Pancreas (tissue), 10 donors: ENCODE results near the gene MSI2. TPM values are rescaled to one million over a fixed set of nuclear protein-coding genes. Genes with fewer than 3 reads are reported as not detected.

Experiments
- ATAC-seq, 4 donors: fragments of 200-7000 bp; cut with Tn5 transposase; one replicate each; pipeline versions ENCODE4 v1.8.0 to v1.9.1; 2020; ENCODE audit warnings: mild to moderate bottlenecking in 4 of 4, moderate library complexity in 4 of 4
- DNase-seq, 6 donors: peaks; one replicate each; pipeline ENCODE4 v3.0.0-alpha.2; 2020
- FAIRE-seq: peaks from 2 replicates; lab custom pipeline; 2012; peaks lifted over from hg19 to GRCh38; lab: Jason Lieb, UNC
- H3K27ac ChIP-seq, 4 donors: fragments of 200-600 bp; sonication (generic); 1 replicate in 3 of 4; 2 replicates in 1 of 4; pipeline versions ENCODE4 v1.5.0 to v1.8.0; 2020
- H3K27me3 ChIP-seq, 4 donors: fragments of 200-600 bp; one replicate each; pipeline ENCODE4 v1.8.0; 2021
- H3K36me3 ChIP-seq, 3 donors: fragments of 200-600 bp; sonication (generic) in 1 of 3; one replicate each; pipeline versions ENCODE4 v1.5.0 to v1.8.0; 2020 to 2021
- H3K4me1 ChIP-seq, 3 donors: fragments of 200-600 bp; one replicate each; pipeline ENCODE4 v1.8.0; 2021
- H3K4me3 ChIP-seq, 4 donors: fragments of 200-600 bp; sonication (generic) in 2 of 4; one replicate each; pipeline versions ENCODE4 v1.5.0 to v1.8.0; 2020 to 2021
- H3K9me3 ChIP-seq, 4 donors: fragments of 200-600 bp; one replicate each; pipeline ENCODE4 v1.8.0; 2021
- CTCF ChIP-seq, 4 donors: fragments of 200-600 bp; sonication (generic) in 3 of 4; IDR thresholded peaks; one replicate each; pipeline versions ENCODE4 v1.5.0 to v1.8.0; 2021; ENCODE audit warnings: antibody characterized with exemption in 4 of 4
- WGBS, 2 donors: extraction: QIAGEN DNeasy Blood & Tissue Kit; methylation state at CpG; one replicate each; pipeline ENCODE4 v1.1.7; 2013; 5-methylcytosine and 5-hydroxymethylcytosine counted together
- intact Hi-C, 3 donors: fragments of 100-400 bp; cut with DNase I; formaldehyde crosslinking; loops; one replicate each; pipeline versions ENCODE4 v1.11.1 to v1.14.2; 2022
- polyA plus RNA-seq, 2 donors: library from polyadenylated mRNA; stranded (reverse); fragments of 200-250 nt; gene quantifications; one replicate each; pipeline ENCODE4 v1.2.3, GENCODE V29; 2013
- total RNA-seq, 6 donors: library from RNA; stranded (reverse); fragmentation: NEBNext Ultra II Directional in 4 of 6; extraction: Animal tissue kit (Norgen Biotek cat#: 25700) in 4 of 6; gene quantifications; one replicate each; pipeline versions ENCODE4 v1.2.1 to v1.2.4, GENCODE V29; 2021 to 2023
- donor health status: healthy with polysubstance abuse.
- donor health status: DM: no; HTN: no; CAD: no; lungs with moderate emphysema.
- donor health status: DM: no; HTN: no; CAD: no.
- donor health status: control.
- donor health status: control.
- donor health status: Bipolar disorder and iron deficiency.
- donor health status: DM: yes; HTN: yes; CAD: no.
- donor health status: DM: no; HTN: no; CAD: no.
- donor health status: DM: no; HTN: no; CAD: no.
- donor health status: DM: yes; HTN: yes; CAD: no.

Gene MSI2
- total and polyA plus RNA-seq, 8 donors = 10.4 to 48.9 (median 30.1) TPM

DNA sequence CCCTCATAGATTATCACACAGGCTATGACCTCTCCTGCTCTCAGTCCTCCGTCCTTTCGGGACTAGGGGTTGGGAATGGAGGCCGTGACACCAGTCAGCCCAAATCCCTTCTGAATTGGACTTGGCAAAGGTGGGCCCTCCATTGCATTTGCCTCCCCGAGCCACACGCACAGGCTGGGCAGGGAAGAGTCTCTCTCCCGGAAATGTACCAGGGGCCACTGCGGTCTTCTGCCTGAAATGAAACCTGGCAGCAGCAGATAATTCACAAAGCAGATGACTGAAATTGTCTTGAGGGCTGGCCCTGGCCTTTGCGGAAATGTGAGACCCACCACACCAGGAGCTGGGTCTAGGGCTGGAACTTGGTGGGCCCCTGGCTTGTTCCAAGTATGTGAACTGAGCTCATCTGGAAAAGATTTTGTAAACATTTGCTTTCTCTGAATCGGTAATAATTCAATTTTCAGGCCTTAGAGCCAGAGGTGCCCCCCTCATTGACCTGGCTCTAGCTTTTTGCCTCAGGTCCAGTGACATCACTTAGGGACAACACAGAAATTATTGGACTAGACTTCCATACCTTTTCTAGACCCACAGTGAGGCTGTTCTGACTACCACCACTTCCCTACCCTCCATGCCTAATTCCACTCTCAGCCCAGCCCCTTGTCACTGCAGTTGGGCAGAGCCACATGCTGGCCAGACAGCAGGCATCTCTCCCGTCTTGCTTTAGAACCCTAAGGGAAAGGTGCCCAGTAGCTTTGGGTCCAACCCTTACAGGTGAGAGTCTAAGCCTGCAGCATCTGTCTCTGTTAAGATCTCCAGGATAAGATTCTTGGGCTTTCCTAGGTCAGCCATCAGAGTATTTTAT is 413.6 kb downstream of the MSI2 start:
- Histone ChIP-seq H3K27me3 (no peaks in the 10 kb centered on the region), H3K4me1 (no peaks in the 10 kb centered on the region), H3K36me3 (no peaks in the 10 kb centered on the region), H3K9me3 (no peaks in the 10 kb centered on the region), H3K4me3 (no peak overlapping the region), H3K27ac (no peak overlapping the region)
- 85 to 86% methylated on average over 10 of the region's 10 CpGs for WGBS, 2 donors
- no peak for FAIRE-seq
- intact Hi-C loops = loop anchor here in 1 of 3 donors (10.0 kb wide), 1 partner anchor 425 kb away; no protein-coding TSS in a partner anchor
- no peak for ATAC-seq
- DNase-seq = peak in 2 of 6 donors; percentile 3 to 4
- no peak for TF ChIP-seq CTCF (IDR thresholded peaks at IDR 0.05)

GRCh38 chr17:57670769-57671569 is 414.6 kb downstream of the MSI2 start:
- intact Hi-C loops = loop anchor here in 1 of 3 donors (10.0 kb wide), 1 partner anchor 426 kb away; no protein-coding TSS in a partner anchor
- ATAC-seq = no peak
- Histone ChIP-seq H3K36me3 (no peaks in the 10 kb centered on the region), H3K4me3 (no peak overlapping the region), H3K27ac (no peak overlapping the region), H3K27me3 (no peaks in the 10 kb centered on the region), H3K4me1 (no peaks in the 10 kb centered on the region), H3K9me3 (no peaks in the 10 kb centered on the region)
- TF ChIP-seq CTCF (IDR thresholded peaks at IDR 0.05) = no peak
- WGBS, 2 donors = 77 to 79% methylated on average over 8 of the region's 8 CpGs
- DNase-seq = peak in 2 of 6 donors; percentile 5 to 9
- no peak for FAIRE-seq

DNA sequence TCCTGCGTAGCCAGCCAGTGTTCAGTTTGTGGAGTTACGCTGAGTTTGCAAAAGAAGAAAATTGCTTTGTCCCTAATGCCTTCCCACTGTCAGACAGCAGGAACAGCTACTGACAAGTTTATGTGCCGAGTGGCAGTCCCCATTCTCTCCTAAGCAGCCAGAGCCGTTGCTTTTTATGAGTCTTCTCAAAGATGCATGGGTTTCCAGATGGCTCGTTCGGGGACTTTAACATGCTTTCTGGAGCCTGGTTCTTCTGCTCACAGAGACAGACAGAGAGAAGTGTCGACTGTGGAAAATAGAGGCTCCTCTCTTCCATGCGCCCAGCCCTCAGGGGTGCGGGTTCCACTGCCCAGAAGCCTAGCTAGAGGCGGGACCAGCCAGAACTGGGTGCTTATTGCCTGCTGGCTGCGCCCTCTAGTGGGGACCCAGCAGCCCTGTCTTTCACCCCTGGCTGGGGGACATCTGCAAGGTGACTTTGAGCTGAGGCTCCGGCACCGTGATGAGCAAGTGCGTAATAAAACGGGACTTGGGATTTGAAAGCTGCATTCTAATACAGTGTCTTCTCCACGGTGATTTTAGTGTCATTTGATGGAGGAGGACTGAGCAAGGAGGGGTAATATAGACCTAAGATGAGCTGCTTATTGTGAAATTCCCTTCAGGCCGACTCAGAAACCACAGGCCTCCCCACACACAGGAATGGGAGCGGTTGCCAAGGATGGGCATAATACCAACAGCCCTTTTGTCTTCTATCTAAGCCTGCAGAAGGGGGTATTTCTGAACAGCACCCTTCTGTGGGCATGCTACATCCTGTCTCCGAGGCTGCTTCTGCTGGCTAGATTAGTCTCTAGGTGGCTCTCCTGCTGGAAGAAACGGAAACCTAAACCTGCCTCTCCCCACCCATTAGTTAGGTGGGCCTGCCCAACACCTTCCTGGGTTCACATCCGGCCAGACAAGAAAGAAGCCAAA is 415.6 kb downstream of the MSI2 start:
- intact Hi-C loops = loop anchor here in 1 of 3 donors (10.0 kb wide), 1 partner anchor 427 kb away; no protein-coding TSS in a partner anchor
- TF ChIP-seq CTCF (IDR thresholded peaks at IDR 0.05) = peak; percentile 77 to 90 (median 85)
- H3K4me3 ChIP-seq = no peak overlapping the region
- H3K9me3 ChIP-seq = no peaks in the 10 kb centered on the region
- no peak overlapping the region for H3K27ac ChIP-seq
- H3K36me3 ChIP-seq = no peaks in the 10 kb centered on the region
- WGBS, 2 donors = 37 to 43% methylated on average over 21 of the region's 21 CpGs
- ATAC-seq (peak; percentile 89 to 97 (median 96)), FAIRE-seq (no peak), DNase-seq (peak; percentile 37 to 84 (median 66))
- H3K4me1 ChIP-seq = no peaks in the 10 kb centered on the region
- H3K27me3 ChIP-seq = no peaks in the 10 kb centered on the region

DNA sequence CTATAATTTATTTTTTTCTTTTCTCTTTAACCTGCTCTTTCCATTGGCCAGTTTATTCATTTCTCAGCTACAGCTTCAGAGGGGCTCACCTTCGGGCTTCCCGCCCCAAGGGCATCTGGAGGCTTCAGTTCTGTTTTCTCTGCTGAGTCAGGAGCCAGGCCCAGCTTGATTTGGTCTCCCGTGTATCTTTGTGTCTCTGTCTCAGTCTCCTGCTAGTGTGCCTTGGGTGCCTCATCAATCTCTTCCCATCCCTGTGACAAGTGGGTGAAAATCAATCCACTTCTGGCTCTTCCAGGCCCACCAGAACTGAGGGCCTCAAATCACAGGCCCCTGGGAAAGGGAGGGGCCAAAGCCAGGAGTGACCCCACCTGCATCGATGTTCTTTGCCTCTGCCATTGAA is 416.6 kb downstream of the MSI2 start:
- H3K36me3 ChIP-seq = no peaks in the 10 kb centered on the region
- intact Hi-C loops = loop anchor here in 1 of 3 donors (10.0 kb wide), 1 partner anchor 428 kb away; no protein-coding TSS in a partner anchor
- DNase-seq (no peak), ATAC-seq (no peak), FAIRE-seq (no peak)
- no peak overlapping the region for H3K27ac ChIP-seq
- H3K4me1 ChIP-seq = no peaks in the 10 kb centered on the region
- no peak overlapping the region for H3K4me3 ChIP-seq
- H3K27me3 ChIP-seq = no peaks in the 10 kb centered on the region
- 80 to 88% methylated on average over 4 of the region's 4 CpGs for WGBS, 2 donors
- H3K9me3 ChIP-seq = no peaks in the 10 kb centered on the region
- no peak for TF ChIP-seq CTCF (IDR thresholded peaks at IDR 0.05)
